ENCODE data around the gene IGFBPL1. TPM values are rescaled to one million over a fixed set of nuclear protein-coding genes. Genes with fewer than 3 reads are reported as not detected.

Gene IGFBPL1
- total and polyA plus RNA-seq, 4 donors, result 0.23 to 2.4 (median 0.95) TPM

DNA sequence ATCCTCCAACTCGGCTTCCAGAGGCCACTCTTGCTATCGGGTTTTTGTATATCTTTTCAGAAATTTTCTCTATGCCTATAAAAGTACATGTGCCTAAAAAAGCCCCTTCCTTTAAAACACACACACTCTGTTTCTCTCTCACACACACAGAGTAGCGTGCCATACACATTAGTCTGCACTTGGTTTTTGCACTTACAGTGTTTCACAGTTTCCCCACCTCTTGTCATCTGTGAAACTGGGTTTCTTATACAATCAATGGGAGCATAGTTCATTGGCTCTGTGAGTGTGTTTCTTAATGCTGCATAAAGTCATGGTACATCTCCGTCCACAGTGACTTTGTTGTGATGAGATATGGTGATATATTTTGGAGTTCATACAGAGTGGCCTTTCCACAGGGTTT is 664 bp upstream of the IGFBPL1 start:
- ATAC-seq (ENCODE audit: insufficient read depth, low FRiP score) (no peak), DNase-seq (no peak)
- Histone ChIP-seq H3K9ac (ENCODE audit: insufficient read depth in 1 of 2, low read length in 2 of 2) (no peak overlapping the region), H3K4me1 (ENCODE audit: control insufficient read depth in 5 of 5, insufficient read depth in 5 of 5, low read length in 5 of 5) (peaks cover 0 to 17% (median 2%) of the 10 kb centered on the region in 5 donors), H3K36me3 (ENCODE audit: control insufficient read depth in 4 of 4, insufficient read depth in 4 of 4, low read length in 4 of 4) (no peaks in the 10 kb centered on the region), H3K9me3 (ENCODE audit: control insufficient read depth in 4 of 4, insufficient read depth in 3 of 4, low read length in 3 of 4) (no peaks in the 10 kb centered on the region), H3K27ac (ENCODE audit: low read depth in 1 of 2, low read length in 1 of 2) (no peak overlapping the region), H3K27me3 (ENCODE audit: control insufficient read depth in 3 of 3, insufficient read depth in 3 of 3, low read length in 2 of 3) (peaks cover 11 to 43% (median 30%) of the 10 kb centered on the region in 3 donors), H3K4me3 (no peak overlapping the region)
- 71 to 84% methylated on average over 4 of the region's 4 CpGs for WGBS, 2 donors
- TF ChIP-seq, protein P1, sequence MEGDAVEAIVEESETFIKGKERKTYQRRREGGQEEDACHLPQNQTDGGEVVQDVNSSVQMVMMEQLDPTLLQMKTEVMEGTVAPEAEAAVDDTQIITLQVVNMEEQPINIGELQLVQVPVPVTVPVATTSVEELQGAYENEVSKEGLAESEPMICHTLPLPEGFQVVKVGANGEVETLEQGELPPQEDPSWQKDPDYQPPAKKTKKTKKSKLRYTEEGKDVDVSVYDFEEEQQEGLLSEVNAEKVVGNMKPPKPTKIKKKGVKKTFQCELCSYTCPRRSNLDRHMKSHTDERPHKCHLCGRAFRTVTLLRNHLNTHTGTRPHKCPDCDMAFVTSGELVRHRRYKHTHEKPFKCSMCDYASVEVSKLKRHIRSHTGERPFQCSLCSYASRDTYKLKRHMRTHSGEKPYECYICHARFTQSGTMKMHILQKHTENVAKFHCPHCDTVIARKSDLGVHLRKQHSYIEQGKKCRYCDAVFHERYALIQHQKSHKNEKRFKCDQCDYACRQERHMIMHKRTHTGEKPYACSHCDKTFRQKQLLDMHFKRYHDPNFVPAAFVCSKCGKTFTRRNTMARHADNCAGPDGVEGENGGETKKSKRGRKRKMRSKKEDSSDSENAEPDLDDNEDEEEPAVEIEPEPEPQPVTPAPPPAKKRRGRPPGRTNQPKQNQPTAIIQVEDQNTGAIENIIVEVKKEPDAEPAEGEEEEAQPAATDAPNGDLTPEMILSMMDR (IDR thresholded peaks at IDR 0.05; ENCODE audit: control extremely low read depth, extremely low read depth), result no peak

DNA sequence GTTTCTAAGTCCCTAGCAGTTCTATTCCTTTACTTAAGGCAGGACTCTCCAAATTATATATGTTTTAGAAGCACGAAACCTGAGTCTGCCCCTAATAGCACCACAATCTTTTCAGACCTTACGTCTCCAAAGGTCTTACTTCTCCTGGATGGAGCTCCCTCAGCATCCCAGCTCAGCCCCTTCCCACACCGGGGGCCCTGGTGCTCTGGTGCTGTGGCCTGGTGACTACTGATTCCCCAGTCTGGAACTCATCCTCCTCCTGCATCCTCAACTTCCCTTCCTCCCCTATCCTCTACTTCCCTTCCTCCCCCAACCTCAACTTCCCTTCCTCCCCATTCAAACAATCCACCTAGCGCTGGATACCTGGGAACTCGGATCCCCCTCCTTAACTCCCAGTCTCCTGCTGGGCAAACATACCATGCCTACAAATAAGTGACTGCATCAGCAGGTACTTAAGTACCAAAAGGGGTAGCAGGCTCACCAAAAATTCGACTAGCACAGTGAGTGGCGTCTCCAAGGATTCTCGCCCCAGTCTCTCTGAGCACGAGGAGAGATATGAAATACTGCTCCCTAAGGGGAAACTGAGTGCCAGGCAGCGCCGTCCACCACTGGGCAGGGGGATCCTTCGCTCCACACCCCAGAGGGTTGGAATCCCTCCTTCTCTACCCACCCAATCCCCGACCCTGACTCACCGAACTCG is 831 bp downstream of the IGFBPL1 start:
- H3K9me3 ChIP-seq (ENCODE audit: control insufficient read depth in 4 of 4, insufficient read depth in 3 of 4, low read length in 3 of 4), result no peaks in the 10 kb centered on the region
- no peak overlapping the region for H3K27ac ChIP-seq (ENCODE audit: low read depth in 1 of 2, low read length in 1 of 2)
- ATAC-seq (ENCODE audit: insufficient read depth, low FRiP score), result no peak
- H3K4me1 ChIP-seq (ENCODE audit: control insufficient read depth in 5 of 5, insufficient read depth in 5 of 5, low read length in 5 of 5), result peaks cover 0 to 17% (median 2%) of the 10 kb centered on the region in 5 donors
- H3K4me3 ChIP-seq, result no peak overlapping the region
- TF ChIP-seq, protein P1 (IDR thresholded peaks at IDR 0.05; ENCODE audit: control extremely low read depth, extremely low read depth), result no peak
- H3K27me3 ChIP-seq (ENCODE audit: control insufficient read depth in 3 of 3, insufficient read depth in 3 of 3, low read length in 2 of 3), result peaks cover 11 to 46% (median 33%) of the 10 kb centered on the region in 3 donors
- WGBS, 2 donors, result 30 to 50% methylated on average over 12 to 15 of the region's 15 CpGs
- DNase-seq, result no peak
- H3K36me3 ChIP-seq (ENCODE audit: control insufficient read depth in 4 of 4, insufficient read depth in 4 of 4, low read length in 4 of 4), result no peaks in the 10 kb centered on the region
- H3K9ac ChIP-seq (ENCODE audit: insufficient read depth in 1 of 2, low read length in 2 of 2), result no peak overlapping the region

DNA sequence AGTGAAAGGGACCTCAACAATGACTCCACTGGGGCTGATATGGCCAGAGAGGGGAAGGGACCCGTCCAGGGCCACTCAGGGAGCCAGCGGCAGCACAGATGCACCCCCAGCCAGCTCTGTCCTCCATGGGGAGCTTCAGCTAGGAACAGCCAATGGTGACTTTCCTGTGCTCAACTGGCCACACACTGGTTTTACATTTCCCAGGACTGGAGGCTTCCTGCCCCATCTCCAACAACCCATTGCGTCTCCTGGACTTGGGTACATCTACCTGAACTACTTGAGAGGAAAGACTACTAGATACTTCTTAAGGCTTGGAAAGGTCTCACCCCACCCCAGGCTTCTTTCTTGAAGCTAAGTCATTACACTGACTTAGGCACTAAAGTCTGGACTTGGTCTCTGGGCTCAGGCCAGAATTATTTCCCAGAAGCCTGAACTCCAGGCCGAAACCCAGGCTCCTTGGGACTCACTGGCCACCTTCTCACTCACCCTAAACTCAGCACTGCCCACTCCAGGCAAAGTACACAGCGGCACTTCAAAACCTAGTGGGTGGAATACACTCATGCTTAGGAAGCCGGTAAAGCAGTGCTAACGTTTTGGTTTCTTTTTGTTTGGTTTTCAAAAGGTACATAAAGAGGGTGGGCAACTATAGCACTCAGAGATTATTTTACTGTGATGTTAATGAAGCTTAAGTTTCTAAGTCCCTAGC is 1.5 kb downstream of the IGFBPL1 start:
- Histone ChIP-seq H3K9ac (ENCODE audit: insufficient read depth in 1 of 2, low read length in 2 of 2) (no peak overlapping the region), H3K9me3 (ENCODE audit: control insufficient read depth in 4 of 4, insufficient read depth in 3 of 4, low read length in 3 of 4) (no peaks in the 10 kb centered on the region), H3K36me3 (ENCODE audit: control insufficient read depth in 4 of 4, insufficient read depth in 4 of 4, low read length in 4 of 4) (no peaks in the 10 kb centered on the region), H3K4me1 (ENCODE audit: control insufficient read depth in 5 of 5, insufficient read depth in 5 of 5, low read length in 5 of 5) (peaks cover 0 to 17% (median 2%) of the 10 kb centered on the region in 5 donors), H3K27ac (ENCODE audit: low read depth in 1 of 2, low read length in 1 of 2) (no peak overlapping the region), H3K4me3 (no peak overlapping the region), H3K27me3 (ENCODE audit: control insufficient read depth in 3 of 3, insufficient read depth in 3 of 3, low read length in 2 of 3) (peaks cover 11 to 46% (median 34%) of the 10 kb centered on the region in 3 donors)
- peak in 2 of 3 donors; percentile 38 to 57 for DNase-seq
- TF ChIP-seq, protein P1 (IDR thresholded peaks at IDR 0.05; ENCODE audit: control extremely low read depth, extremely low read depth), result no peak
- WGBS, 2 donors, result 64 to 83% methylated on average over 7 of the region's 7 CpGs
- ATAC-seq (ENCODE audit: insufficient read depth, low FRiP score), result no peak
